Ascending aorta (tissue), 2 donors: ENCODE data around the gene R3HDM4. TPM values are rescaled to one million over a fixed set of nuclear protein-coding genes. Genes with fewer than 3 reads are reported as not detected.
"Not testable (repeated sequence)": the region's sequence is repeated elsewhere in the genome, so short reads cannot be mapped to it uniquely, and the experiment has no call there.

Experiments
- DNase-seq, 2 donors: peaks; one replicate each; pipeline ENCODE4 v3.0.0-alpha.2; 2019; ENCODE audit warnings: low spot score in 2 of 2
- H3K27ac ChIP-seq, 2 donors: fragments of 200-600 bp; sonication (generic); one replicate each; pipeline ENCODE4 v1.5.1; 2016 to 2017; ENCODE audit warnings: mild to moderate bottlenecking in 1 of 2
- H3K27me3 ChIP-seq: fragments of 200-600 bp; sonication (generic); one replicate; pipeline ENCODE4 v1.5.1; 2017
- H3K36me3 ChIP-seq, 2 donors: fragments of 200-600 bp; sonication (generic); one replicate each; pipeline ENCODE4 v1.5.1; 2016
- H3K4me1 ChIP-seq, 2 donors: fragments of 200-600 bp; sonication (generic); one replicate each; pipeline ENCODE4 v1.5.1; 2016 to 2017; ENCODE audit warnings: mild to moderate bottlenecking in 1 of 2
- H3K4me3 ChIP-seq, 2 donors: fragments of 200-600 bp; sonication (generic); one replicate each; pipeline ENCODE4 v1.5.1; 2016 to 2017; ENCODE audit warnings: mild to moderate bottlenecking in 1 of 2
- H3K9me3 ChIP-seq, 2 donors: fragments of 200-600 bp; sonication (generic); one replicate each; pipeline ENCODE4 v1.5.1; 2016
- intact Hi-C: fragments of 100-400 bp; cut with DNase I; formaldehyde crosslinking; loops from one replicate; pipeline ENCODE4 v1.15.1; 2023
- total RNA-seq: library from RNA; depleted of rRNA; stranded (reverse); fragments of >200 nt; gene quantifications from one replicate; pipeline ENCODE4 v1.1.0, GENCODE V29; 2016
- TF ChIP-seq, protein P1 (sequence below), 3 experiments: fragments of 200-600 bp in 2 of 3; fragments of 450-650 bp in 1 of 3; sonication (generic) in 2 of 3; IDR thresholded peaks; one replicate each; pipeline ENCODE4 v1.5.1; 2016 to 2019; ENCODE audit warnings: antibody characterized with exemption in 3 of 3, mild to moderate bottlenecking in 1 of 3, moderate library complexity in 1 of 3

The R3HDM4 gene
- total RNA-seq, 1 donor from 2014 or later = 81.5 TPM

DNA sequence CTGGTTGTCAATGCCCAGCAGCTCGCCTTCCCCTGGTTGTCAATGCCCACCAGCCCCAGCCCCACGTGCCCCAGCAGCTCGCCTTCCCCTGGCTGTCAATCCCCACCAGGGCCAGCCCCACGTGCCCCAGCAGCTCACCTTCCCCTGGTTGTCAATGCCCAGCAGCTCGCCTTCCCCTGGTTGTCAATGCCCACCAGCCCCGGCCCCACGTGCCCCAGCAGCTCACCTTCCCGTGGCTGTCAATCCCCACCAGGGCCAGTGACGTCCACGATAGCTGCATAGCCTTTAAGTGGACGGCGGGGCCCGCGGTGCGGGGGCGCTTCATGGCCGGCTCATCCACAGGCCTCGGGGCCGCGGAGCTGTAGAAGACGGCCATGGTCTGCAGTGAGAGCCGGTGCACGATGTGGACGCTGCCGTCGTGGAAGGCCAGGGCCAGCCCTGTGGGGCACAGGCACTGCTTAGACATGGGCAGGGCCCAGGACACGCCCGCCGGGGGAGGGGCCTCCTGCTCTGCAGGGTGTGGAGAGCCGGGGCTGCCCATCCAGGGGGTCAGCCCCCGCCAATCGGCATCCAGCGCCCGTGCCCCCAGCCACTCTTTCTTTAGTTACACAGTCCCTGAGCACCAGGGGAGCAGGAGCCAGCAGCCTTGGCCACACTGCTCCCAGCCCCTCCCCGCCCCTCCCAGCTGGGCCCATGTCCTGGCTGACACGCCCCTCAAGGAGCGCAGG is 33.1 kb downstream of the R3HDM4 start:
- H3K4me3 ChIP-seq = no peak overlapping the region
- TF ChIP-seq, protein P1, sequence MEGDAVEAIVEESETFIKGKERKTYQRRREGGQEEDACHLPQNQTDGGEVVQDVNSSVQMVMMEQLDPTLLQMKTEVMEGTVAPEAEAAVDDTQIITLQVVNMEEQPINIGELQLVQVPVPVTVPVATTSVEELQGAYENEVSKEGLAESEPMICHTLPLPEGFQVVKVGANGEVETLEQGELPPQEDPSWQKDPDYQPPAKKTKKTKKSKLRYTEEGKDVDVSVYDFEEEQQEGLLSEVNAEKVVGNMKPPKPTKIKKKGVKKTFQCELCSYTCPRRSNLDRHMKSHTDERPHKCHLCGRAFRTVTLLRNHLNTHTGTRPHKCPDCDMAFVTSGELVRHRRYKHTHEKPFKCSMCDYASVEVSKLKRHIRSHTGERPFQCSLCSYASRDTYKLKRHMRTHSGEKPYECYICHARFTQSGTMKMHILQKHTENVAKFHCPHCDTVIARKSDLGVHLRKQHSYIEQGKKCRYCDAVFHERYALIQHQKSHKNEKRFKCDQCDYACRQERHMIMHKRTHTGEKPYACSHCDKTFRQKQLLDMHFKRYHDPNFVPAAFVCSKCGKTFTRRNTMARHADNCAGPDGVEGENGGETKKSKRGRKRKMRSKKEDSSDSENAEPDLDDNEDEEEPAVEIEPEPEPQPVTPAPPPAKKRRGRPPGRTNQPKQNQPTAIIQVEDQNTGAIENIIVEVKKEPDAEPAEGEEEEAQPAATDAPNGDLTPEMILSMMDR (IDR thresholded peaks at IDR 0.05) = no peak
- H3K27me3 ChIP-seq = no peaks in the 10 kb centered on the region
- DNase-seq = no peak
- no peaks in the 10 kb centered on the region for H3K9me3 ChIP-seq
- intact Hi-C loops = no loop called here
- H3K36me3 ChIP-seq = peaks cover 65 to 86% of the 10 kb centered on the region in 2 donors
- H3K4me1 ChIP-seq = no peaks in the 10 kb centered on the region
- no peak overlapping the region for H3K27ac ChIP-seq

DNA sequence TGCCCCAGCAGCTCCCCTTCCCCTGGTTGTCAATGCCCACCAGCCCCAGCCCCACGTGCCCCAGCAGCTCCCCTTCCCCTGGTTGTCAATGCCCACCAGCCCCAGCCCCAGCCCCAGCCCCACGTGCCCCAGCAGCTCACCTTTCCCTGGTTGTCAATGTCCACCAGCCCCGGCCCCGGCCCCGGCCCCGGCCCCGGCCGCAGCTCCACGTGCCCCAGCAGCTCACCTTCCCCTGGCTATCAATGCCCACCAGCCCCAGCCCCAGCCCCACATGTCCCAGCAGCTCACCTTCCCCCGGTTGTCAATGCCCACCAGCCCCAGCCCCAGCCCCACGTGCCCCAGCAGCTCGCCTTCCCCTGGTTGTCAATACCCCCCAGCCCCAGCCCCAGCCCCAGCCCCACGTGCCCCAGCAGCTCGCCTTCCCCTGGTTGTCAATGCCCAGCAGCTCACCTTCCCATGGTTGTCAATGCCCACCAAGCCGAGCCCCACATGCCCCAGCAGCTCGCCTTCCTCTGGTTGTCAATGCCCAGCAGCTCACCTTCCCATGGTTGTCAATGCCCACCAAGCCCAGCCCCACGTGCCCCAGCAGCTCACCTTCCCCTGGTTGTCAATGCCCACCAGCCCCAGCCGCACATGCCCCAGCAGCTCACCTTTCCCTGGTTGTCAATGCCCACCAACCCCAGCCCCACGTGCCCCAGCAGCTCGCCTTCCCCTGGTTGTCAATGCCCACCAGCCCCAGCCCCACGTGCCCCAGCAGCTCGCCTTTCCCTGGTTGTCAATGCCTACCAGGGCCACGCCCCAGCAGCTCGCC is 34.1 kb downstream of the R3HDM4 start:
- intact Hi-C loops, DNase-seq: not testable (repeated sequence)
- H3K36me3 ChIP-seq = peaks cover 64 to 86% of the 10 kb centered on the region in 2 donors

DNA sequence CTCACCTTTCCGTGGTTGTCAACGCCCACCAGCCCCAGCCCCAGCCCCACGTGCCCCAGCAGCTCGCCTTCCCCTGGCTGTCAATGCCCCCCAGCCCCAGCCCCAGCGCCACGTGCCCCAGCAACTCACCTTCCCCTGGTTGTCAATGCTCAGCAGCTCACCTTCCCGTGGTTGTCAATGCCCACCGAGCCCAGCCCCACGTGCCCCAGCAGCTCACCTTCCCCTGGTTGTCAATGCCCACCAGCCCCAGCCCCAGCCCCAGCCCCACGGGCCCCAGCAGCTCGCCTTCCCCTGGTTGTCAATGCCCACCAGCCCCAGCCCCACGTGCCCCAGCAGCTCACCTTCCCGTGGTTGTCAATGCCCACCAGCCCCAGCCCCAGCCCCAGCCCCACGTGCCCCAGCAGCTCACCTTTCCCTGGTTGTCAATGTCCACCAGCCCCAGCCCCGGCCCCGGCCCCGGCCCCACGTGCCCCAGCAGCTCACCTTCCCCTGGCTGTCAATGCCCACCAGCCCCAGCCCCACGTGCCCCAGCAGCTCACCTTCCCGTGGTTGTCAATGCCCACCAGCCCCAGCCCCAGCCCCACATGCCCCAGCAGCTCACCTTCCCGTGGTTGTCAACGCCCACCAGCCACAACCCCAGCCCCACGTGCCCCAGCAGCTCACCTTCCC is 34.9 kb downstream of the R3HDM4 start:
- H3K9me3 ChIP-seq, intact Hi-C loops, H3K27me3 ChIP-seq, H3K27ac ChIP-seq, H3K4me3 ChIP-seq, DNase-seq, H3K4me1 ChIP-seq: not testable (repeated sequence)
- peaks cover 71 to 86% of the 10 kb centered on the region in 2 donors for H3K36me3 ChIP-seq

More for the DNA sequence above, 34.1 kb downstream of the R3HDM4 start:
- H3K27me3 ChIP-seq, H3K4me1 ChIP-seq, H3K9me3 ChIP-seq, H3K4me3 ChIP-seq, H3K27ac ChIP-seq: not testable (repeated sequence)

DNA sequence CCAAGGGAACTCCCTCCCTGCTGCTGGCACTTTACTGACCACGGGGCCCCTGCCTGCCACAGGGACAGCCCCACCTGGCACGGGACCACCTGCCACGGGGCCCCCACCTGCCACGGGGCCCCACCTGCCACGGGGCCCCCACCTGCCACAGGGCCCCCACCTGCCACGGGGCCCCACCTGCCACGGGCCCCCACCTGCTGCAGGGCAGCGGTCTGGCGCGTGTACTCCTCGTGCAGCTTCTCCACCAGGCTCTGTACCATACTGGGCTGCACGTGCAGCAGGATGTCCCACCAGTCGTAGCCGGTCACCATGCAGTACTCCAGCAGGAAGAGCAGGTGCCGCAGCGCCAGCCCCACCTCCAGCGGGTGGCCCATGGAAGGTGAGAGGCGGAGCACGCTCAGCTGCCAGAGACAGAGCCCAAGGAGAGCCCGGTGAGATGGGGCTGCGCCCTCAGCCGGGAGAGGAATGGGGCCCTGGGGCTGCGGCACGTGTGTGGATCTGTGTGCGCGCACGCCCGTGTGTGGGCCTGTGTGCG is 36.2 kb downstream of the R3HDM4 start:
- peaks cover 70 to 81% of the 10 kb centered on the region in 2 donors for H3K36me3 ChIP-seq
- no peaks in the 10 kb centered on the region for H3K9me3 ChIP-seq
- TF ChIP-seq, protein P1 (IDR thresholded peaks at IDR 0.05) = no peak
- intact Hi-C loops = no loop called here
- no peak overlapping the region for H3K27ac ChIP-seq
- no peak for DNase-seq
- no peaks in the 10 kb centered on the region for H3K4me1 ChIP-seq
- H3K27me3 ChIP-seq = no peaks in the 10 kb centered on the region
- H3K4me3 ChIP-seq = no peak overlapping the region

DNA sequence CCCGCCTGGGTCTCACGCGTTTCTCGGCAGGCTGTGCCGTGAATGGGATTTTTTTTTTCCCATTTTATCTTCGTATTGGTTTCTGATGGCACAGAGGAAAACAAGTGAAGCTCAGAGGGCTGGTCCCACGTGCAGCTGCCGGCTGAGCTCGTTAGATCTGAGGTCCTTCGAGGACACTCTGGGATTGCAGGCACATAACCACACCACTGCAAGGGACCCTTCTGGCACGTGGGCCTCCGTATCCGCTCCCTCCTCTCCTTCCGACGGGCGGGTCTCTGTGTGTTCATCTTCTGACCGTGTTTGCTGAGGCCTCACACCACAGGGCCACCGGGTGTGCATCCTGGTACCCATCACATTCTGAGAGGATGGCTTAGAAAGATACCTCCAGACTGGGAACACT is 36.9 kb downstream of the R3HDM4 start:
- Histone ChIP-seq H3K4me3 (no peak overlapping the region), H3K36me3 (peaks cover 70 to 77% of the 10 kb centered on the region in 2 donors)
- intact Hi-C loops = no loop called here

DNA sequence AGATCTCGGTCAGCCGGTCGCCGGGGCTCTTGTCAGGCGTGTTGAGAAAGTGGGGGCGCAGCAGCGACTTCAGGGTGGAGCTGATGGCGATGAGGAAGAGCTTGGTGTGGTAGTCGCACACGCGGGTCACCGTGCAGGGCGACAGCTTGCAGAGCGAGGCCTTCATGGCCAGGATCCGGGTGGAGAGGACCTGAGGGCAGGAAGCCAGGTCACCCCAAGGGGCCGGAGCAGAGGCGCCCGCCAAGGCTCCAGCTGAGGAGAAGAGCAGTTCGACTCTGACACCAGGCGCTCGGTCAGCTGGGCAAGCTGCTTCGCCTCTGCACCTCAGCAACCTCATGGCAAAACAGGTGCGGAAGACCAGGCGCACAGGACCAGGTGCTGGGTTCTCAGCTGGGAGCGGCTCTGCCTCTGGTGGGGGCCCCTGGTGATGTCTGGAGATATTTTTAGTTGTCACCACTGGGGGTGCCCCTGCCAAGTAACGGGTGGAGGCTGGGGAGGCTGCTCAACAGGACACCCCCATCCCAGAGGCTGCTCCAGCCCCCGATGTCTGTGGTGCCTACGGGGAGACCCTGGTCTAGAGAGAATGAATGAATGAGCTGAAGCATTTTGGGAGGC is 37.6 kb downstream of the R3HDM4 start:
- DNase-seq = no peak
- H3K27me3 ChIP-seq = no peaks in the 10 kb centered on the region
- H3K9me3 ChIP-seq = no peaks in the 10 kb centered on the region
- TF ChIP-seq, protein P1 (IDR thresholded peaks at IDR 0.05) = no peak
- intact Hi-C loops = no loop called here
- H3K4me3 ChIP-seq = no peak overlapping the region
- H3K27ac ChIP-seq = no peak overlapping the region
- H3K4me1 ChIP-seq = no peaks in the 10 kb centered on the region
- peaks cover 64 to 77% of the 10 kb centered on the region in 2 donors for H3K36me3 ChIP-seq

More for the DNA sequence above, 36.9 kb downstream of the R3HDM4 start:
- no peaks in the 10 kb centered on the region for H3K9me3 ChIP-seq
- DNase-seq = no peak
- TF ChIP-seq, protein P1 (IDR thresholded peaks at IDR 0.05) = no peak
- no peak overlapping the region for H3K27ac ChIP-seq
- H3K4me1 ChIP-seq = no peaks in the 10 kb centered on the region
- H3K27me3 ChIP-seq = no peaks in the 10 kb centered on the region
